Upper lobe of right lung (tissue), 1 donor: Measurements from ENCODE around the gene SH3GLB1. TPM values are rescaled to one million over a fixed set of nuclear protein-coding genes. Genes with fewer than 3 reads are reported as not detected.

Experiments used
- ATAC-seq: fragments of 200-7000 bp; cut with Tn5 transposase; one replicate; pipeline ENCODE4 v1.9.1; 2020; ENCODE audit warnings: mild to moderate bottlenecking, moderate library complexity
- DNase-seq: peaks from one replicate; pipeline ENCODE4 v3.0.0-alpha.2; 2020
- H3K27ac ChIP-seq: fragments of 200-600 bp; one replicate; pipeline ENCODE4 v1.8.0; 2022
- H3K27me3 ChIP-seq: fragments of 200-600 bp; one replicate; pipeline ENCODE4 v1.8.0; 2022; ENCODE audit warnings: mild to moderate bottlenecking
- H3K36me3 ChIP-seq: fragments of 200-600 bp; one replicate; pipeline ENCODE4 v1.8.0; 2022
- H3K4me1 ChIP-seq: fragments of 200-600 bp; one replicate; pipeline ENCODE4 v1.8.0; 2022
- H3K4me3 ChIP-seq: fragments of 200-600 bp; one replicate; pipeline ENCODE4 v1.8.0; 2022; ENCODE audit warnings: mild to moderate bottlenecking
- H3K9me3 ChIP-seq: fragments of 200-600 bp; one replicate; pipeline ENCODE4 v1.8.0; 2022
- CTCF ChIP-seq: fragments of 200-600 bp; IDR thresholded peaks from one replicate; pipeline ENCODE4 v1.8.0; 2022; ENCODE audit warnings: antibody characterized with exemption
- intact Hi-C: fragments of 100-400 bp; cut with DNase I; formaldehyde crosslinking; loops from one replicate; pipeline ENCODE4 v1.11.0; 2022
- total RNA-seq: library from RNA; stranded (reverse); fragmentation: NEBNext Ultra II Directional; extraction: Animal tissue kit (Norgen Biotek cat#: 25700); gene quantifications from one replicate; pipeline ENCODE4 v1.2.1, GENCODE V29; 2021
- donor health status: DM: no; HTN: yes; CAD: no; lungs with severe emphysema.

Gene SH3GLB1
- total RNA-seq, 1 donor from 2014 or later: 105 TPM

DNA sequence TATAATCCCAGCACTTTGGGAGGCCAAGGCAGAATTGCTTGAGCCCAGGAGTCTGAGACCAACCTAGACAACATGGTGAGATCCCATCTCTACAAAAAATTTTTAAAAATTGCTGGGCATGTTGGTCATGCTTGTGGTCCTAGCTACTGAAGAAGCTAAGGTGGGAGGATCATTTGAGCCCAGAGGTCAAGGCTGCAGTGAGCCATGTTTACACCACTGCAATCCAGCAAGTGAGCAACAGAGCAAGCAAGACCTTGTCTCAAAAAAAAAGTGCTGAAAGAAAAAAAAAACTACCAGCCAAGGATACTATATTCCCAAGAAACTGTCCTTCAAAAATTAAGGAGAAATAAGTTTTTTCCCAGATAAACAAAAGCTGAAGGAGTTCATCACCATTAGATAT, 78.1 kb downstream of the SH3GLB1 start:
- no peak for TF ChIP-seq CTCF
- no peaks in the 10 kb centered on the region for H3K9me3 ChIP-seq
- no peak for ATAC-seq
- intact Hi-C loops: no loop called here
- no peak for DNase-seq
- no peaks in the 10 kb centered on the region for H3K36me3 ChIP-seq
- H3K4me3 ChIP-seq: no peak overlapping the region
- H3K27me3 ChIP-seq: no peaks in the 10 kb centered on the region
- H3K27ac ChIP-seq: no peak overlapping the region
- H3K4me1 ChIP-seq: no peaks in the 10 kb centered on the region

GRCh38 chr1:86787621-86788020, 83.2 kb downstream of the SH3GLB1 start:
- peaks cover 12% of the 10 kb centered on the region for H3K4me1 ChIP-seq
- H3K9me3 ChIP-seq: no peaks in the 10 kb centered on the region
- intact Hi-C loops: no loop called here
- ATAC-seq (peak; percentile 29), DNase-seq (no peak)
- H3K36me3 ChIP-seq: no peaks in the 10 kb centered on the region
- H3K27ac ChIP-seq: no peak overlapping the region
- no peaks in the 10 kb centered on the region for H3K27me3 ChIP-seq
- no peak for TF ChIP-seq CTCF
- H3K4me3 ChIP-seq: no peak overlapping the region

DNA sequence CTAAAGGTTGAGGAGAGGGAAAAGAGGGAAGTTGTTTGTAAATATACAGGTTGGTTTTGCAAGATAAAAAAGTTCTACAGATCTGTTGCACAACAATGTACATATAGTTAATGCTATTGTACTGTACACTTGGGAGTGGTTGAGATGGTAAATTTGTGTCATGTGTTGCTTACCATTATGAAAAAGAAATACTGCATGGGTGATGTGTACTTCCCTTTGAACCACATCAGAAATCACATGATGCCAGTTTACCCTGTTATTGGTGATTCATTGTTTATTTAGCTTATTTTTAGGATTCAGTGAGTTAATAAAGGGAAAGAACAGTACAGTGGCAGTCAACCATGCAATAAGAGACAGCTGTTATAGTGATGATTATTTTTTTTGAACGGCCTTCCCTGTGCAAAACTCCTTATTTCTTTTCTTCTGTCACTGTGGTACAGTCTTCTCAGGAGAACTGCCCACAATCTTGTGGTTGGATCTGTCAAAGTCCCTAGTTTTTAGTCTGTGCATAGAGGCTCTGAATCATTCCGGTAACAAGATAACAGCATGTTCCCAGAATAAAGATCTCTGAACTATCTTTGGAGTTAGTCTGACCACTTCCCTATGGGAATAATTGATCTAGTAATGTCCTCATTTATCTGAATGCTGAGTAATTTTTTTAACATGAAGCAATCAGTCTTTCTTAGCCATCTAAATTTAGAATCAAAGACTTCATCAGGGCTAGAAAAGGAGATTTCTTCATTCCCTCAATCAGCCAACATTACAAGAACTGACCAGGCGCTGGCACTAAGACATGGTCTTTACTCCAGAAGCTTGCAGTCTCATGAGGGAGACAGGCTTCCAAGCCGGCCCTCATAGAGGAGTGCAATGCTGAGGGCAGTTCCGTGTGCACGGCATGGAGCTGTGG, 84.2 kb downstream of the SH3GLB1 start:
- ATAC-seq: peak; percentile 75
- Histone ChIP-seq H3K36me3 (no peaks in the 10 kb centered on the region), H3K27me3 (no peaks in the 10 kb centered on the region), H3K4me3 (no peak overlapping the region), H3K9me3 (no peaks in the 10 kb centered on the region), H3K4me1 (peaks cover 19% of the 10 kb centered on the region), H3K27ac (peak overlapping the region; percentile 51)
- TF ChIP-seq CTCF: no peak
- no peak for DNase-seq
- intact Hi-C loops: no loop called here

- no peaks in the 10 kb centered on the region for H3K36me3 ChIP-seq
- H3K4me3 ChIP-seq: no peak overlapping the region
- no peak for DNase-seq
- intact Hi-C loops: no loop called here
- no peak for ATAC-seq
- H3K27ac ChIP-seq: no peak overlapping the region
- no peaks in the 10 kb centered on the region for H3K9me3 ChIP-seq
- peaks cover 18% of the 10 kb centered on the region for H3K4me1 ChIP-seq
- TF ChIP-seq CTCF: no peak
- H3K27me3 ChIP-seq: no peaks in the 10 kb centered on the region
These were observed 90.9 kb downstream of the SH3GLB1 start for GRCh38 chr1:86795316-86795715.

Other genes with a start within 250 kb of the SH3GLB1 start
- not detected for gene CLCA1, start 235.6 kb upstream of the SH3GLB1 start, total RNA-seq
- not detected for gene CLCA4, start 157.5 kb upstream of the SH3GLB1 start, total RNA-seq
- gene SELENOF, start 209.6 kb downstream of the SH3GLB1 start, total RNA-seq: 197 TPM
- 19.9 TPM for gene HS2ST1, start 210.1 kb downstream of the SH3GLB1 start, total RNA-seq